Neuronal stem cell (in vitro differentiated cells): ENCODE data around the gene TPM2.

Experiments used
- DNase-seq: peaks from one replicate; pipeline ENCODE4 v3.0.0-alpha.2; 2013; ENCODE audit warnings: low spot score
- H2AFZ ChIP-seq: one replicate; pipeline ENCODE4 v1.6.1; 2013; ENCODE audit warnings: mild to moderate bottlenecking, low read length, inconsistent platforms
- H2AK5ac ChIP-seq: 2 replicates; pipeline ENCODE4 v1.6.1; 2013; ENCODE audit warnings: low read depth, mild to moderate bottlenecking, inconsistent platforms, low read length, moderate library complexity, mixed read lengths
- H2BK120ac ChIP-seq: 2 replicates; pipeline ENCODE4 v1.6.1; 2013; ENCODE audit warnings: low read depth, mild to moderate bottlenecking, inconsistent platforms, low read length, moderate library complexity, mixed read lengths
- H2BK12ac ChIP-seq: one replicate; pipeline ENCODE4 v1.6.1; 2013; ENCODE audit warnings: low read length, inconsistent platforms
- H2BK15ac ChIP-seq: 2 replicates; pipeline ENCODE4 v1.6.1; 2013; ENCODE audit warnings: mild to moderate bottlenecking, low read length, inconsistent platforms, mixed read lengths
- H2BK5ac ChIP-seq: one replicate; pipeline ENCODE4 v1.6.1; 2013; ENCODE audit warnings: inconsistent platforms, mild to moderate bottlenecking, low read length, moderate library complexity
- H3K14ac ChIP-seq: one replicate; pipeline ENCODE4 v1.6.1; 2013; ENCODE audit warnings: low read length, inconsistent platforms
- H3K18ac ChIP-seq: 2 replicates; pipeline ENCODE4 v1.6.1; 2013; ENCODE audit warnings: low read length, inconsistent platforms
- H3K23ac ChIP-seq: 2 replicates; pipeline ENCODE4 v1.6.1; 2013; ENCODE audit warnings: low read depth, mild to moderate bottlenecking, mixed read lengths, low read length, inconsistent platforms; ENCODE audit not compliant: poor library complexity
- H3K27ac ChIP-seq: replicated peaks from 3 replicates; pipeline ENCODE4 v1.5.1; 2013; ENCODE audit warnings: low read length, inconsistent platforms
- H3K27me3 ChIP-seq, 3 experiments: 2 replicates each; pipeline ENCODE4 v1.6.1; 2013; ENCODE audit warnings: low read length in 3 of 3, mild to moderate bottlenecking in 2 of 3, inconsistent platforms in 1 of 3, low read depth in 1 of 3, mixed read lengths in 1 of 3, moderate library complexity in 1 of 3; ENCODE audit not compliant: control insufficient read depth in 3 of 3, insufficient read depth in 3 of 3
- H3K36me3 ChIP-seq, 2 donors: replicated peaks in 1 of 2; 2 replicates each; pipeline ENCODE4 v1.6.1; 2013; ENCODE audit warnings: low read length in 2 of 2; ENCODE audit not compliant: control insufficient read depth in 2 of 2, insufficient read depth in 2 of 2
- H3K4ac ChIP-seq: 2 replicates; pipeline ENCODE4 v1.6.1; 2013; ENCODE audit warnings: inconsistent platforms, mild to moderate bottlenecking, low read length, moderate library complexity
- H3K4me1 ChIP-seq, 2 donors: 1 replicate in 1 of 2; 2 replicates in 1 of 2; pipeline ENCODE4 v1.6.1; 2013; ENCODE audit warnings: low read length in 2 of 2, low read depth in 1 of 2; ENCODE audit not compliant: control insufficient read depth in 2 of 2, insufficient read depth in 1 of 2
- H3K4me2 ChIP-seq: one replicate; pipeline ENCODE4 v1.6.1; 2013; ENCODE audit warnings: mild to moderate bottlenecking, low read length, inconsistent platforms; ENCODE audit not compliant: insufficient read depth, poor library complexity, severe bottlenecking
- H3K4me3 ChIP-seq, 2 donors: 2 replicates each; pipeline ENCODE4 v1.5.1; 2013; ENCODE audit warnings: low read length in 2 of 2, mild to moderate bottlenecking in 2 of 2, inconsistent platforms in 1 of 2, moderate library complexity in 1 of 2
- H3K79me1 ChIP-seq: one replicate; pipeline ENCODE4 v1.6.1; 2013; ENCODE audit warnings: low read depth, mild to moderate bottlenecking, inconsistent platforms, low read length, moderate library complexity
- H3K9ac ChIP-seq: one replicate; pipeline ENCODE4 v1.6.1; 2013; ENCODE audit warnings: mild to moderate bottlenecking, low read depth, low read length, inconsistent platforms; ENCODE audit not compliant: poor library complexity
- H3K9me3 ChIP-seq, 2 donors: replicated peaks in 1 of 2; 2 replicates each; pipeline versions ENCODE3 to v1.6.1; 2013; ENCODE audit warnings: low read length in 2 of 2, mild to moderate bottlenecking in 2 of 2, inconsistent platforms in 1 of 2, low read depth in 1 of 2, mixed read lengths in 1 of 2, moderate library complexity in 1 of 2; ENCODE audit not compliant: control insufficient read depth in 2 of 2, insufficient read depth in 1 of 2
- H4K8ac ChIP-seq: one replicate; pipeline ENCODE4 v1.6.1; 2013; ENCODE audit warnings: low read depth, mild to moderate bottlenecking, inconsistent platforms, low read length, moderate library complexity
- H4K91ac ChIP-seq: one replicate; pipeline ENCODE4 v1.6.1; 2013; ENCODE audit warnings: low read length, low read depth, mild to moderate bottlenecking, inconsistent platforms; ENCODE audit not compliant: poor library complexity
- WGBS, 2 donors: extraction: QIAGEN DNeasy Blood & Tissue Kit; methylation state at CpG; one replicate each; pipeline ENCODE4 v1.1.7; 2013; ENCODE audit warnings: missing lambda C conversion rate in 2 of 2, mixed read lengths in 1 of 2; ENCODE audit not compliant: insufficient read length in 2 of 2, insufficient replicate concordance in 1 of 2; ENCODE audit errors: extremely low coverage in 2 of 2; 5-methylcytosine and 5-hydroxymethylcytosine counted together

The TPM2 gene

DNA sequence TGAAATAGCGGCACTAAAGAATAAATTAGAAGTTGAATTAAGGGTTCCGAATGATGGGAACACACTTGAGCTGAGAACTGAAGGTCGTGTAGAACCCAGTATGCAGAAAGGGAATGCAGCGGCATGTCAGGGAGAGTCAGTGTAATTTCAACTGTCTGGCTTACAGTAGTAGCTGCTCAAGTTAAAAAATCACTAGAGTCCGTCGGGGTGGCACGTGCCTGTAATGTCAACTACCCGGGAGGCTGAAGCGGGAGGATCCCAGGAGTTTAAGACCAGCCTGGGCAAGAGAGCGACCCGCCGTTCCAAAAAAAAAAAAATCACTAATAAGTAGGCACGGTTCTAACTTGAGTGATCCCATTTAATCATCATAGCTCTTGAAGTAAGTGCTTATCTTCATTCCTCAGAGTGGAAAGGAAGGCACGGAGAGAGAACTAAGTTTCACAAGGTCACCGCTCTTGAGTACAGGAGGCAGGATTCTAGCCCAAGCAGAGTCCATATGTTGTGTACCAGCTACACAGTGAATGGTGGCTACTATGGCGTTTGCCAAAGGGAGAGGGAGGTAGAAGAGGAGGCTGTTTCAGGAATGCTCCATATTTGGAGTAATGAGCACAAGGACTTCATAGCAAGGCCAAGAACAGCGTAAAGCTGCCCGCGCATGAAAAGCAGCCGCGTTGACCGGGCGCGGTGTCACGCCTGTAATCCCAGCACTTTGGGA is 32.7 kb downstream of the TPM2 start:
- Histone ChIP-seq H3K9ac (peak overlapping the region; percentile 89), H2BK12ac (no peak overlapping the region), H3K23ac (no peak overlapping the region), H3K4ac (no peak overlapping the region), H2BK15ac (no peak overlapping the region), H3K27ac (peak overlapping the region; percentile 84), H3K14ac (no peak overlapping the region), H3K36me3 (peaks cover 15 to 23% of the 10 kb centered on the region in 2 donors), H4K91ac (no peak overlapping the region), H3K9me3 (no peaks in the 10 kb centered on the region), H2BK5ac (no peak overlapping the region), H3K27me3 (no peaks in the 10 kb centered on the region), H4K8ac (no peak overlapping the region), H2BK120ac (no peak overlapping the region), H3K79me1 (no peaks in the 10 kb centered on the region), H3K4me2 (peak overlapping the region; percentile 60), H3K4me3 (peak overlapping the region; percentile 48 to 81), H2AK5ac (no peak overlapping the region), H2AFZ (peak overlapping the region; percentile 91), H3K4me1 (peaks cover 3 to 4% of the 10 kb centered on the region in 2 donors), H3K18ac (peak overlapping the region; percentile 76)
- DNase-seq = no peak
- WGBS, 2 donors = no CpG with 5 or more reads among the region's 25 CpGs

DNA sequence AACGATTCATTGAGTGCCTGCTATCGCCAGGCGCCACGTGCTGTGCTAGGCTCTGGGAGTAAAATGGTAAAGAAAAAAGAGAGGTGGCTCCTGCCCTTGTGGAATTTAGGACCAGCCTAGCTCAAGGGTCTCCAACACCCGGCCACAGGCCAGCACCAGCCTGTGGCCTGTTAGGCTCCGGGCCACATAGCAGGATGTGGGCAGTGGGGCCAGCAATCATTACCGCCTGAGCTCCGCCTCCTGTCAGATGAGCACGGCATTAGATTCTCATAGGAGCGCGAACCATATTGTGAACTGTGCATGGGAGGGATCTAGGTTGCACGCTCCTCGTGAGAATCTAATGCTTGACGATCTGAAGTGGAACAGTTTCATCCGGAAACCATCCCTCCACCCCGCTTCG is 33.4 kb downstream of the TPM2 start:
- no peaks in the 10 kb centered on the region for H3K27me3 ChIP-seq
- H3K79me1 ChIP-seq = no peaks in the 10 kb centered on the region
- H3K14ac ChIP-seq = no peak overlapping the region
- H3K4me3 ChIP-seq = peak overlapping the region in 1 of 2 donors; percentile 21
- no peaks in the 10 kb centered on the region for H3K9me3 ChIP-seq
- H3K27ac ChIP-seq = no peak overlapping the region
- no peak overlapping the region for H2BK120ac ChIP-seq
- no peak overlapping the region for H3K4me2 ChIP-seq
- no CpG with 5 or more reads among the region's 17 CpGs for WGBS, 2 donors
- peaks cover 11 to 17% of the 10 kb centered on the region in 2 donors for H3K36me3 ChIP-seq
- peak overlapping the region; percentile 34 for H3K9ac ChIP-seq
- DNase-seq = no peak
- H2BK5ac ChIP-seq = no peak overlapping the region
- no peak overlapping the region for H2BK12ac ChIP-seq
- H2AK5ac ChIP-seq = no peak overlapping the region
- no peak overlapping the region for H4K91ac ChIP-seq
- peak overlapping the region; percentile 38 for H2AFZ ChIP-seq
- H3K4ac ChIP-seq = no peak overlapping the region
- no peak overlapping the region for H4K8ac ChIP-seq
- H3K18ac ChIP-seq = no peak overlapping the region
- H3K4me1 ChIP-seq = peaks cover 2 to 4% of the 10 kb centered on the region in 2 donors
- no peak overlapping the region for H3K23ac ChIP-seq
- no peak overlapping the region for H2BK15ac ChIP-seq

DNA sequence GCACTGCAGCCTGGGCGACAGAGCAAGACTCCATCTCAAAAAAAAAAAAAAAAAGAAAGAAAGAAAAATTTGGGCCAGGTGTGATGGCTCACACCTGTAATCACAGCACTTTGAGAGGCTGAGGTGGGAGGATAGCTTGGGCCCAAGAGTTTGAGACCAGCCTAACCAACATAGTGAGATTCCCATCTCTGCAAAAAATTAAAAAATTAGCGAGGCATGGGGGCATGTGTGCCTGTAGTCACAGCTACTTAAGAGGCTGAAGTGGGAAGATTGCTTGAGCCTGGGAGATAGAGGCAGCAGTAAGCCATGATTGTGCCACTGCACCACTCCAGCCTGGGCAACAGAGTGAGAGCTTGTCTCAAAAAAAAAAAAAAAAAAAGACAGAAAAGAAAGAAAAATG is 36.1 kb downstream of the TPM2 start:
- no peak overlapping the region for H3K4me3 ChIP-seq
- no peak overlapping the region for H3K27ac ChIP-seq
- no peak overlapping the region for H2AK5ac ChIP-seq
- H3K23ac ChIP-seq = no peak overlapping the region
- H3K79me1 ChIP-seq = no peaks in the 10 kb centered on the region
- peaks cover 3 to 6% of the 10 kb centered on the region in 2 donors for H3K4me1 ChIP-seq
- no peak for DNase-seq
- no peak overlapping the region for H3K18ac ChIP-seq
- no peak overlapping the region for H2BK120ac ChIP-seq
- no CpG with 5 or more reads among the region's 2 CpGs for WGBS, 2 donors
- no peaks in the 10 kb centered on the region for H3K36me3 ChIP-seq
- H2BK15ac ChIP-seq = no peak overlapping the region
- H3K27me3 ChIP-seq = no peaks in the 10 kb centered on the region
- H2BK12ac ChIP-seq = no peak overlapping the region
- H3K14ac ChIP-seq = no peak overlapping the region
- H3K9ac ChIP-seq = no peak overlapping the region
- no peak overlapping the region for H4K8ac ChIP-seq
- no peak overlapping the region for H3K4ac ChIP-seq
- no peak overlapping the region for H2AFZ ChIP-seq
- no peaks in the 10 kb centered on the region for H3K9me3 ChIP-seq
- no peak overlapping the region for H3K4me2 ChIP-seq
- no peak overlapping the region for H4K91ac ChIP-seq
- no peak overlapping the region for H2BK5ac ChIP-seq

DNA sequence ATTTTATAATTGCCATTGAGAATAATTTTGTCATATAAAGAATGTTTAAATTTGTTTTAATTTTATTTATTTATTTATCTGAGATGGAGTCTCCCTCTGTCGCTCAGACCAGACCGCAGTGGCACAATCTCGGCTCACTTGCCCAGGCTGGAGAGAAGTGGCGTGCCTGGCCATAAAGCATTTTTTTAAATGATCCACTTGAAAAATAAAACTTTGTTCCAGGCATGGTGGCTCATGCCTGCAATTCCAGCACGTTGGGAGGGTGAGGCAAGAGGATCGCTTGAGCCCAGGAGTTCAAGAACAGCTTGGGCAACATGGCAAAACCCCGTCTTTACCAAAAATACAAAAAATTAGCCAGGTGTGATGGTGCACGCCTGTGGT is 36.9 kb downstream of the TPM2 start:
- no peak overlapping the region for H3K4ac ChIP-seq
- H2AFZ ChIP-seq = no peak overlapping the region
- H3K4me3 ChIP-seq = no peak overlapping the region
- H2BK5ac ChIP-seq = no peak overlapping the region
- H2BK120ac ChIP-seq = no peak overlapping the region
- no peak overlapping the region for H3K27ac ChIP-seq
- no peaks in the 10 kb centered on the region for H3K79me1 ChIP-seq
- no peak overlapping the region for H3K4me2 ChIP-seq
- peaks cover 3 to 6% of the 10 kb centered on the region in 2 donors for H3K4me1 ChIP-seq
- H4K8ac ChIP-seq = no peak overlapping the region
- DNase-seq = no peak
- no peak overlapping the region for H3K14ac ChIP-seq
- H3K9ac ChIP-seq = no peak overlapping the region
- no peak overlapping the region for H2AK5ac ChIP-seq
- no peaks in the 10 kb centered on the region for H3K27me3 ChIP-seq
- H3K36me3 ChIP-seq = no peaks in the 10 kb centered on the region
- no peaks in the 10 kb centered on the region for H3K9me3 ChIP-seq
- H2BK12ac ChIP-seq = no peak overlapping the region
- no peak overlapping the region for H3K23ac ChIP-seq
- no peak overlapping the region for H3K18ac ChIP-seq
- H2BK15ac ChIP-seq = no peak overlapping the region
- no CpG with 5 or more reads among the region's 8 CpGs for WGBS, 2 donors
- H4K91ac ChIP-seq = no peak overlapping the region
